GM18520 (cell line): ENCODE data around the gene KRT2.

Experiments
- ATAC-seq: cut with Tn5 transposase; IDR thresholded peaks from one replicate; pipeline ENCODE4 v1.9.1; 2021; ENCODE audit not compliant: unreplicated experiment

The KRT2 gene

DNA sequence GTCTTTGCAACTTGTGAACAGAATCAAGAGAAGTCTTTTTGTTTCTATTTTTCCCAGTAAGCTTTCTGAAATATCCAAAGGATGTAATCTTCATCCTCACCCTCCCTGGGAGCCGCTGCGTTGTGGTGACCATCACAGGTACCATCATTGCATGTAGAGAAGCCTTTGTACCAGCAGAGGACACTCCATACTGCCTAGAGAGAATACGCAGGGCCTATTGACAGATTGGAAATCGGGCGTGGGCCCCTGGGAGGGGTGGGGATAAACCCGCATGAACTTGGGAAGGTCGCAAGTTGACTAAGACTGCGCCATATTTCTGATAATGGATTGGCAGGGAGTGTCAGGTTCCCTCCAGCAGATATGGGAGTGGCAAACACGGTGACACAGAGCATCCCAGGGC is 15.5 kb upstream of the KRT2 start:
- ATAC-seq: no peak

DNA sequence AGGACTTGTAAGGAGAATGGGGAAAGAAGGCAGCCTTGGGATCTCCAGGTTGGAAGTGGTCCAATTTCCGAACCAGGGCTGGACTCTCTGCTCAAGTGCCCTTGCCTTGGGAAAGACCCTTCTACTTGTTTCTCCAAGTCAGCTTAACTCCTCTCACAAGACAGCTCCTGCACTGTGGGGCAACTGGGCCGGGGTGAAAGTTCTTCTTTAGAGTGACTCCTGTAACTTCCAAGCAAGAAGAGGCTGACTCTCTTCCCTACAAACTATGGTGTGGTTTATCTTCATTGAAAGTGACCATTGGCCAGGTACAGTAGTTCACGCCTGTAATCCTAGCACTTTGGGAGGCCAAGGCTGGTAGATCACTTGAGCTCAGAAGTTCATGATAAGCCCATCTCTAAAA is 14.5 kb upstream of the KRT2 start:
- no peak for ATAC-seq

GRCh38 chr12:52663420-52663819 is 11.4 kb upstream of the KRT2 start:
- no peak for ATAC-seq

- ATAC-seq: no peak
Observed at GRCh38 chr12:52662918-52663229, 10.9 kb upstream of the KRT2 start.

GRCh38 chr12:52662093-52662917 is 10.3 kb upstream of the KRT2 start:
- no peak for ATAC-seq

GRCh38 chr12:52661668-52662067 is 9.7 kb upstream of the KRT2 start:
- ATAC-seq: no peak

DNA sequence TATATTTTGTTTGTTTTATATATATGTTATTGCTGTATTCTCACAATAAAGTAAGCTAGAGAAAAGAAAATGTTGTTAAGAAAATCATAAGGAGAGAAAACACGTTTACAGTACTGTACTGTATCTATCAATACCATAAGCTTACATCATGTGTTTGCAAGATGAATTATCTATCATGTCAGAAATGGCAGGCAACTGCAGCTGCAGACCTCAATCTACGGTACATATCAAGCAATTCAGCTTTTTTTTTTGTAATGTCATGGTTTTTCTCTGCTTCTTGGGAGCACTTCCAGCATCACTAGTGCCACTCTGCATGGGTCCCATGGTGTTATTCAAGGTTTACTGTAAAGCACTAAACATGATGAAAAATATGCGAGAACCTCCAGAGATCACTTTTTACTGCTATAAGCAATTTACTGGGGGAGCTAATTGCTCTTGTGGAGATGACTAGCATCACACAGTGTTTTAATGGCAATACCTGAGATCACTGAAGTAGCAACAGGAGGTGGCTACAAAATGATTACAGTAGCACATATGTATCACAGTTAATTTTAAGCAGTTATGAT is 9.0 kb upstream of the KRT2 start:
- no peak for ATAC-seq

- ATAC-seq: no peak
Observed at GRCh38 chr12:52659951-52660350, 7.9 kb upstream of the KRT2 start.

DNA sequence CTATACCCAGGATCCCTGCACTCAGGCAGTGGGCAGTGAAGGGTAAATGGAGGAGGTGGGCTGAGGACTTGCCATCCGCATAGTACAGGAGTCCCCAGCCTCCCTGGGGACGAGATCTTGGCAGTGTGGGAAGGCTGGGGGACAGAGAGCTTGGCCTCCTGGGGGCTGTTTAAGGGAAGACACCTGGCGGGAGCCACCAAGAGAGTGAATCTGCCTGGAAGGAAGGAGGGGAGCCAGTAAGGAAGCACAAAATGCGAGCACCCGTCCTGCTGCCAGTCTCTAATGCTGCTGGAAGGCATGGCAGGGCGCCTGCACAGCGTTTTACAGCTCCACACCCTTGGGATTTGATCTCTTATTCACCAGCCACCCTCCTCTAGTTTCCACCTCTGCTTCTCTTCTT is 7.4 kb upstream of the KRT2 start:
- no peak for ATAC-seq

- ATAC-seq: no peak
Observed at GRCh38 chr12:52658196-52658595, 6.2 kb upstream of the KRT2 start.

DNA sequence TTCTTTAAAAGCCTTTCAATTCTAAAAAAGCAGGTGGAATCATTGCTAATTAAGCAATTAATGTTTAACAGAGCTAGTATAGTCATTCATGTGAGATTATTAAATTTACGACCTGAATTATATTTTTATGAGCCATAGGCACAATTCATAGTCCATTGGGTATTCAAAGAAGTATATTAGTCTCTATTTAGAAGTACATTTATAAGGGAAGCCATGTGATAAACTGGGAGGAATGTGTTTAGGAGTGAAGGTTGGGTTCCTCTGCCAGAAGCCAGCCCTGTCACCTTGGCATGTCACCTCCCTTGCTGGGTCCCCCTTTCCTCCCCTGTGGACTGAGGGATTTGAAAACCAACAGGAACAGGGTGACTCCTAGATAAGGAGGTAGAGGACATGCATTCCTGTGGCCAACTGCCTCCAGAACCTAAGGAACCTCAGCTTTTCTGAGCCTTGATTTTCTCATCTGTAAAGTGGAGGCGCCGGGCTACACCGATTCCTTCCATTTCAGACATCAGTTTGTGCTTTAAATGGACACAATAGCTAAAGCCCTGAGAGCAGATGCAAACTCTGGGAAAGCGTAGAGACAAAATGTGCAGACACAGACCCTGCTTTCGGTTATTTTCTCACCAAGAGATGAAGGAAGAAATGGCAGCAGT is 5.4 kb upstream of the KRT2 start:
- no peak for ATAC-seq

GRCh38 chr12:52656616-52657015 is 4.6 kb upstream of the KRT2 start:
- no peak for ATAC-seq

DNA sequence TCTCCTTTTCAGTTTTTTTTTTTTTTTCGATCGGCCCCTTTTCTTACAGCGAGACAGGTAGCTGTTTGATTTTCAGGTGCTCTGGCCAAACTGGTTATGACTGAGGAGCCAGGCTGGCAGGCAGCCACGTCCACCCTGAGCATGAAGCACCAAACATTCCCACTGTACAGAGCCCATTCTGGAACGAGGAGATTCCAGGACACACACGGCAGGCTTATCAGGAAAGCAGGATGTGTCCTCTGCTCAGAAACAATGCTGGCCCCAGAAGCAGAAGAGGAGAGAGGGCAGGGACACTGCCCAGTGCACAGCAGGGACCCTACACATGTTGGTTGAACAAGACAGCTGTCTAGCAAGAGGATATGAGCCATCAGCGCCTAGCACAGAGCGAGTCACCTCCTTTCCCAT is 3.7 kb upstream of the KRT2 start:
- no peak for ATAC-seq

DNA sequence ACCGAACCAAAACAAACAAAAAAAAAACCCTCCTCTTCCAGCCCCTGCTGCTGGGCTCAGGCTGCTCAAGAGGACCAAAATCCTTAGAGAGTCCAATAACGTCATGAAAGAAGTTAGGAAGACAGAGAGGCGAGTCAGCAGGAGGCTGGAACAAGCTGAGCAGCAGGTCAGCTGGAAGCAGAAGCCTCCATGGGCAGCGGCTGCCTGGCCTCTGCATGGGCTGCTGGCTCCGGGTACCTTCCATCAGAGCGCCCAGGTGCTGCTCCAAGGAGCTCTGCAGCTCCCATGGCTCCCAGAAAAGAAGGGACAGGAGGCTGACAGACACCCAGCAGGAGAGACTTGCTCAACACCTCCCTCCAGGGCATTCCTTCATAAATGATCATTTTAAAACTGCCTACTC is 3.2 kb upstream of the KRT2 start:
- no peak for ATAC-seq

GRCh38 chr12:52650520-52651081 is 1.4 kb downstream of the KRT2 start:
- ATAC-seq: no peak

- ATAC-seq: no peak
Observed at GRCh38 chr12:52649066-52649465, 2.9 kb downstream of the KRT2 start.

- ATAC-seq: no peak
Observed at GRCh38 chr12:52648012-52648550, 3.9 kb downstream of the KRT2 start.

DNA sequence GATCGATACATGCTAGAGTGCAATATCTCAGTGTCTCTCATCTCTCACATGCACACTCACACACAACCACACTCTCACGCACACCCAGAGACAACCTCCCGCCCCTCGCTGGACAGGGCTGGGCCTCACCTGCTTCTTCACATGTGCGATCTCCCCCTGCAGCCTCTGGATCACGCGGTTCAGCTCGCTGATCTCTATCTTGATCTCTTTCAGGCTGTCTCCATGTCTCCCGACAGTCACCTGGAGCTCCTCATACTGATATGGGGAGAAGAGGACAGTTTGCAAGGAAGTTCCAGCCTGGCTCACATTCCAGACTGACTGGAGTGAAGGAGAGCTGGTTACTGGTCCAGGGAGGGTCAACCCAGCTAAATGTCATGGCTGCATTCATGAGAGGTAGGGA is 4.4 kb downstream of the KRT2 start:
- ATAC-seq: no peak

- no peak for ATAC-seq
Observed at GRCh38 chr12:52646613-52647012, 5.4 kb downstream of the KRT2 start.

DNA sequence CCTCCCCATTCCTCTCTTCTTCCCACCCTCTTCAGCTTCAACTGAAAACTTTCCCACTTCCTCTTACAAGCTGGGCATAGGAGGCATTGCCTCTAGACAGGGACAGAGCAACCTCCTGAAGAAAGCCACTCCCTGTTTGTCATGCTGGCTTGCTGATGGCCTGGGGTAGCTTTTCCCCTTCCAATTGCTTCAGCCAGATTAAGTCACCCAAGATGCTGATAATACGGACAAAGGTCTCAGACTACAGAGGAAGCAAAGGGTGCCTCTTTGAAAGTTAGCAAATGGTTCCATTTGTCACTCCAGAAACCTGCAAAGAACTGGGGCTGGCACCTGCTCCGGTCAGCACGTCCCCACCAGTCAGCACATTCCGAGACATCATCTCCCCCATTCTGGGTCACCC is 6.0 kb downstream of the KRT2 start:
- no peak for ATAC-seq

DNA sequence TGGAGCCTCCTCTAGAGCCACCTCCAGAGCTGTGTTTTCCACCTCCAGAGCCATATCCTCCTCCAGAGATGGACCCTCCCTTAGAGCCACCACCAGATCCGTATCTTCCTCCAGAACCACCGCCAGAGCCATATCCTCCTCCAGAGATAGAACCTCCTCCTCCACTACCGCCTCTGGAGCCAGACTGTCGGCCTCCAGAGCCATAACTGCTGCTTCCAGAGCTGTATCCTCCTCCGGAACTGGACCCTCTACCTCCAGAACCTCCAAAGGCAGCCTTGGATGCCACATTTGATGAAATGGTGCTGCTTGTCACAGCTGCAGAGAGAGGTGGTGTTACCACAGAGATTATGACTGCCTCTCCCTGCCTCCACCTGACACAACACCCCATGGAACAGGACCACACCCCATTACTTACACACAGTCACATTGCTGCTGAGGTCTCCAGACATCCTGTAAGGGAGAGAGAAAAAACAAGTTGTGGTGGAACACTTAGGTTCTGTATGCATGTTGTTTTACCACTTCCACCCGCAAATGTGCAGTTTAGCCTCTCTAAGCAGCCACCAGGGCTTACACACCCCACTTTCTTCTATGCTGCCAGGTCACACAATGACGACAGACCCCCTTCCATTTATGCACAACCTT is 6.8 kb downstream of the KRT2 start:
- ATAC-seq: no peak

DNA sequence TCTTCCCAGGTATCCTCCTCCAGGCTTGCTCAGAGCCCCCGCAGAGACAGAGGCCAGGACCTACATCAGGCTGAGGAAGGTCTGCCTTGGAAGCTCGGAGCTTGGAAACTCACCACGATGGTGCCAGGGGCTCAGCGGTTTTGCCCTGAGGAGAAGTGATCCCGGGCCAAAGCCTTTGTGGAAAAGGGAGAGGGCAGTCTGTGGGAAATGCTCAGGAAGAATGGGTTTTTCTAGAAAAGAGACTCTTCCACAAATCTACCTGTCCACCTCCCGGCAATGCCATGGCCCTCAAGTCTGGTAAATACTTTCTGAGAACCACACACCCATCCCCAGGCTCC is 8.0 kb downstream of the KRT2 start:
- no peak for ATAC-seq
